HepG2 (cell line): ENCODE measurements around the gene CRTC2. TPM values are rescaled to one million over a fixed set of nuclear protein-coding genes. Genes with fewer than 3 reads are reported as not detected.

Experiments
- BRD4 ChIP-seq: sonication (generic); formaldehyde crosslinking; IDR thresholded peaks from 2 replicates; pipeline ENCODE4 v1.4.0; 2020; ENCODE audit warnings: missing genetic modification reagents
- CREB3 ChIP-seq: sonication (generic); formaldehyde crosslinking; IDR thresholded peaks from 2 replicates; pipeline ENCODE4 v1.5.0; 2020; ENCODE audit warnings: missing genetic modification reagents
- DMAP1 ChIP-seq: IDR thresholded peaks from 2 replicates; pipeline ENCODE4 v1.6.1; 2016
- HOXA3 ChIP-seq: sonication (generic); formaldehyde crosslinking; IDR thresholded peaks from 2 replicates; pipeline ENCODE4 v1.5.0; 2020; ENCODE audit warnings: missing genetic modification reagents
- KDM1A ChIP-seq: IDR thresholded peaks from 2 replicates; pipeline ENCODE4 v1.6.1; 2016; ENCODE audit warnings: missing compliant biosample characterization
- KMT2A ChIP-seq: sonication (generic); formaldehyde crosslinking; IDR thresholded peaks from 2 replicates; pipeline ENCODE4 v1.4.0; 2020; ENCODE audit warnings: missing genetic modification reagents
- MED8 ChIP-seq: sonication (generic); formaldehyde crosslinking; IDR thresholded peaks from 2 replicates; pipeline ENCODE4 v1.8.1; 2023; ENCODE audit warnings: mild to moderate bottlenecking, missing genetic modification reagents; ENCODE audit not compliant: insufficient replicate concordance
- NFE2L2 ChIP-seq: fragments of 150-350 bp; IDR thresholded peaks from 2 replicates; pipeline ENCODE4 v1.6.1; 2014; ENCODE audit warnings: low read length
- RCOR2 ChIP-seq: IDR thresholded peaks from 2 replicates; pipeline ENCODE4 v1.6.1; 2016; ENCODE audit warnings: missing biosample characterization, missing genetic modification reagents
- SMAD3 ChIP-seq: sonication (generic); formaldehyde crosslinking; IDR thresholded peaks from 2 replicates; pipeline ENCODE4 v1.4.0; 2020; ENCODE audit warnings: missing genetic modification reagents
- SRSF1 ChIP-seq: fragments of 200-400 bp; formaldehyde crosslinking; optimal IDR thresholded peaks from 2 replicates; pipeline ENCODE3; 2017; ENCODE audit warnings: mild to moderate bottlenecking, low read depth, low read length, moderate library complexity
- TP53 ChIP-seq: sonication (generic); formaldehyde crosslinking; conservative IDR thresholded peaks from 2 replicates; pipeline ENCODE4 v1.4.0; 2020; ENCODE audit warnings: missing genetic modification reagents
- ZHX2 ChIP-seq, 2 experiments: sonication (generic) in 1 of 2; formaldehyde crosslinking in 1 of 2; IDR thresholded peaks; 2 replicates each; pipeline versions ENCODE4 v1.6.1 to v1.9.0; 2014 to 2022; ENCODE audit warnings: antibody characterized with exemption in 1 of 2, borderline replicate concordance in 1 of 2, inconsistent platforms in 1 of 2, low read depth in 1 of 2, missing genetic modification reagents in 1 of 2
- ZNF253 ChIP-seq: sonication (generic); formaldehyde crosslinking; IDR thresholded peaks from 2 replicates; pipeline ENCODE4 v1.8.0; 2022; ENCODE audit warnings: mild to moderate bottlenecking, missing genetic modification reagents, borderline replicate concordance
- ZNF44 ChIP-seq: sonication (generic); formaldehyde crosslinking; IDR thresholded peaks from 2 replicates; pipeline ENCODE4 v1.5.1; 2020; ENCODE audit warnings: mild to moderate bottlenecking, missing genetic modification reagents
- ZNF788 ChIP-seq: sonication (generic); formaldehyde crosslinking; IDR thresholded peaks from 2 replicates; pipeline ENCODE4 v1.5.0; 2020; ENCODE audit warnings: mild to moderate bottlenecking, missing genetic modification reagents, borderline replicate concordance
- polyA plus RNA-seq, 8 experiments: library from polyadenylated mRNA; depleted of rRNA in 3 of 8; stranded (reverse) in 7 of 8; unstranded in 1 of 8; fragments of >200 nt; fragmentation: Illumina TruSeq in 4 of 8; extraction: Trizol in 4 of 8; gene quantifications; 2 replicates each; pipeline versions ENCODE4 v1.2.1 to v1.2.3, GENCODE V29; 2011 to 2016; ENCODE audit warnings: low read depth in 4 of 8, missing spikeins in 1 of 8, mixed read lengths in 1 of 8; ENCODE audit not compliant: insufficient read depth in 1 of 8
- total RNA-seq, 5 experiments: library from RNA; depleted of rRNA; stranded (reverse); fragments of >200 nt; fragmentation: Illumina TruSeq; extraction: Trizol; gene quantifications; 2 replicates each; pipeline ENCODE4 v1.2.3, GENCODE V29; 2016; ENCODE audit warnings: low read depth in 1 of 5
- TF ChIP-seq, protein P1 (sequence below): IDR thresholded peaks from 2 replicates; pipeline ENCODE4 v1.6.1; 2016; ENCODE audit warnings: low read depth, missing genetic modification reagents, missing compliant biosample characterization

Gene CRTC2
- total and polyA plus RNA-seq, 2 of the 13 experiments (the other 11 are each of a cell fraction or from before 2014, with no cell fraction given), result 6.1 to 26.7 TPM

GRCh38 chr1:153977250-153978240, 19.1 kb upstream of the CRTC2 start, which contains the start of gene JTB (continued):
- TF ChIP-seq CREB3, result no peak
- TF ChIP-seq KDM1A, result no peak
- TF ChIP-seq ZNF788 (CRISPR knock-in tag), result peak; percentile 59; the same call in 1 of the 2 replicates
- TF ChIP-seq KMT2A (CRISPR knock-in tag), result peak; percentile 79; the same call in 1 of the 2 replicates
- 0 out of 2 replicates have a peak, but pooled peaks have one; percentile 42 for TF ChIP-seq BRD4
- 0 out of 2 replicates have a peak, but pooled peaks have one; percentile 54 for TF ChIP-seq SMAD3
- peak; percentile 92 for TF ChIP-seq DMAP1 (CRISPR knock-in tag)
- no peak for TF ChIP-seq RCOR2 (CRISPR knock-in tag)
- no peak for TF ChIP-seq NFE2L2
- no peak for TF ChIP-seq SRSF1
- TF ChIP-seq ZNF253, result no peak
- TF ChIP-seq ZHX2 (IDR thresholded peaks at IDR 0.05; ENCODE audit: low read depth), result peak; percentile 70; the same call in 1 of the 2 replicates
- TF ChIP-seq ZHX2 (CRISPR knock-in tag; IDR thresholded peaks at IDR 0.05; ENCODE audit: borderline replicate concordance), result no peak
- peak; percentile 59 for TF ChIP-seq HOXA3
- peak; percentile 84; the same call in 1 of the 2 replicates for TF ChIP-seq ZNF44
- TF ChIP-seq, protein P1, sequence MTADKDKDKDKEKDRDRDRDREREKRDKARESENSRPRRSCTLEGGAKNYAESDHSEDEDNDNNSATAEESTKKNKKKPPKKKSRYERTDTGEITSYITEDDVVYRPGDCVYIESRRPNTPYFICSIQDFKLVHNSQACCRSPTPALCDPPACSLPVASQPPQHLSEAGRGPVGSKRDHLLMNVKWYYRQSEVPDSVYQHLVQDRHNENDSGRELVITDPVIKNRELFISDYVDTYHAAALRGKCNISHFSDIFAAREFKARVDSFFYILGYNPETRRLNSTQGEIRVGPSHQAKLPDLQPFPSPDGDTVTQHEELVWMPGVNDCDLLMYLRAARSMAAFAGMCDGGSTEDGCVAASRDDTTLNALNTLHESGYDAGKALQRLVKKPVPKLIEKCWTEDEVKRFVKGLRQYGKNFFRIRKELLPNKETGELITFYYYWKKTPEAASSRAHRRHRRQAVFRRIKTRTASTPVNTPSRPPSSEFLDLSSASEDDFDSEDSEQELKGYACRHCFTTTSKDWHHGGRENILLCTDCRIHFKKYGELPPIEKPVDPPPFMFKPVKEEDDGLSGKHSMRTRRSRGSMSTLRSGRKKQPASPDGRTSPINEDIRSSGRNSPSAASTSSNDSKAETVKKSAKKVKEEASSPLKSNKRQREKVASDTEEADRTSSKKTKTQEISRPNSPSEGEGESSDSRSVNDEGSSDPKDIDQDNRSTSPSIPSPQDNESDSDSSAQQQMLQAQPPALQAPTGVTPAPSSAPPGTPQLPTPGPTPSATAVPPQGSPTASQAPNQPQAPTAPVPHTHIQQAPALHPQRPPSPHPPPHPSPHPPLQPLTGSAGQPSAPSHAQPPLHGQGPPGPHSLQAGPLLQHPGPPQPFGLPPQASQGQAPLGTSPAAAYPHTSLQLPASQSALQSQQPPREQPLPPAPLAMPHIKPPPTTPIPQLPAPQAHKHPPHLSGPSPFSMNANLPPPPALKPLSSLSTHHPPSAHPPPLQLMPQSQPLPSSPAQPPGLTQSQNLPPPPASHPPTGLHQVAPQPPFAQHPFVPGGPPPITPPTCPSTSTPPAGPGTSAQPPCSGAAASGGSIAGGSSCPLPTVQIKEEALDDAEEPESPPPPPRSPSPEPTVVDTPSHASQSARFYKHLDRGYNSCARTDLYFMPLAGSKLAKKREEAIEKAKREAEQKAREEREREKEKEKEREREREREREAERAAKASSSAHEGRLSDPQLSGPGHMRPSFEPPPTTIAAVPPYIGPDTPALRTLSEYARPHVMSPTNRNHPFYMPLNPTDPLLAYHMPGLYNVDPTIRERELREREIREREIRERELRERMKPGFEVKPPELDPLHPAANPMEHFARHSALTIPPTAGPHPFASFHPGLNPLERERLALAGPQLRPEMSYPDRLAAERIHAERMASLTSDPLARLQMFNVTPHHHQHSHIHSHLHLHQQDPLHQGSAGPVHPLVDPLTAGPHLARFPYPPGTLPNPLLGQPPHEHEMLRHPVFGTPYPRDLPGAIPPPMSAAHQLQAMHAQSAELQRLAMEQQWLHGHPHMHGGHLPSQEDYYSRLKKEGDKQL (CRISPR knock-in tag), result no peak
- no peak for TF ChIP-seq TP53
- TF ChIP-seq MED8 (CRISPR knock-in tag), result no peak
